NOMO-1 treated with DMSO at 0.1 percent for 48 hours (cell line): Measurements from ENCODE around the gene BTBD10.
"Not testable (repeated sequence)": the region's sequence is repeated elsewhere in the genome, so short reads cannot be mapped to it uniquely, and the experiment has no call there.

Source experiments
- DNase-seq: peaks from one replicate; lab custom pipeline; 2025; ENCODE audit not compliant: unreplicated experiment; lab: John Stamatoyannopoulos, UW

BTBD10 gene

DNA sequence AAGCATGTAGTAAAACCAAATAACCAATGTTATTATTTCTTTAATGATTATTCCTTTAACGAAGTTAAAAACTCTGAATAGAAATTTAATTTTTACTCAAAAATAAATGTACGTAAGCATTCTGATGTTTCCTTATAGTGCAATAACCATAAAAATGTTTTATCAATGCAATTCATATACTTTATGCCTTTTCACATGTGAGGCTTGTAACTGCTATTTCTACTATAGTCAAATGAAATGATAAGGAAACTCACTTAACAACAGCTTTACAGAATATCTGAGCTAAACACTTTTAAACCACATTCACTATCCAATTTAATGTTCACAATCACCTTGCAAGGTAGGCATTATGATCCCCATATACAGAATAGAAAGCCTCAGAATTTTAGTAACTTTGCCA, 17.4 kb downstream of the BTBD10 start:
- no peak for DNase-seq

DNA sequence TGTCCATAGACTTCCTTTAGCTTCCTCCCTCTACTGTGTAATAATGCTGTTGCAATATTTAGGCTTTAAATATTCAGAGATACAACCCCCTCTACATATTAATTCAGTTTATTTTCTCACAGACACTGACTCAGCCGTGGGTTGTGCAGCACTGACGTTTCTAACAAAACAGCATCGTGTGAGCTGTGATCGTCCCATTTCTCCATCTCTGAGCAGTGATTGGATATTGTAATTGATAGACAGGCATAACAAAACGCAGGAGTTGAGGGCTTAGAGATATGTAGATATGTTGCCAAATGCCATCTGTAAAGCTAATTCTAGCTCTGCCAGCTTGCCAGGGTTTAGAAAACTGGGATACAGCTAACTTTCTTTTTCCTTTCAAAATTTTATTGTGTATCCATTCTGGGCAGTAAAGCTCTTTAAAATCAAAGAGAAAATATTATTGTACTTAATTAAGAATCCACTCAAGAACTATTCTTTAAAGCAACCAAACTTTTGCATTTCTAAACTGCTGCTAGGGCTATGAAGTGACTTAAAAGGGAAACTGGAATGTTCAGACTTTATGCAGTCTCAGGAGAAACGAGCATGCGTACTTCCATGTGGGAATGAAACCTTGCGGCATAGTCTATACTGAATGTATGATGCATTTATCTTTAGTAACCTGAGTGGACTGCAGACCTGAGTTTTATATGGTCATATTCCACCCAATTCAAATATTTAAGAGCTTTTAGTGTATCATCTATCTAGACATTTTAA, 22.7 kb downstream of the BTBD10 start:
- no peak for DNase-seq

DNA sequence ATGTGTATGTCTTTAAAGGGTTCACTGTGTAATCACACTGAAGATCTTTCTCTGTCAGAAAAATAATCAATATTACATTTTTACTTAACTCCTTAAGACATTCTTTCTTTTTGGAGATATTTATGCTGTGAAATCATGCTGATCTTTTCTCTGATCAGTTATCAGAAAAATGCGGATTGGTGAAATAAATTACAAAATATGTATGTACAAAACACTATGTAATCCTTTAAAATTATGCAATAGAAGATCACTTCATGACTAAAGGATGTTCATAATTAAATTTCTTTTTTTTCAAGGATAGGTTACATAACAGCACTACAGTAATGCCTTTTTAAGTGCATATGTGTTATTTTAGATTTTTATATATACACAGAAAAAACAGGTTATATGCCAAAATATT, 24.7 kb downstream of the BTBD10 start:
- no peak for DNase-seq

DNA sequence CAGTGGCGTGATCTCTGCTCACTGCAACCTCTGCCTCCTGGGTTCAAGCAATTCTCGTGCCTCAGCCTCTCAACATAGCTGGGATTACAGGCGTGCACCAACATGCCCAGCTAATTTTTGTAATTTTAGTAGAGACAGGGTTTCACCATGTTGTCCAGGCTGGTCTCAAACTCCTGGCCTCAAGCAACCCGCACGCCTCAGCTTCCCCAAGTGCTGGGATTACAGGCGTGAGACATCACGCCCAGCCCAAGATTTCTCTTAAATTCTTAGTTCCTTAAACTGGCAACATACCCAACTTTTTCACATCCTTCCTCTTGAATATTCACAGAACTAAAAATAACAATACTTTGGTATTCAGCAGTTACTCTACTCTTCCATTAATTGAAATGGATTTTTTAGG, 26.2 kb downstream of the BTBD10 start:
- peak; percentile 11 for DNase-seq

DNA sequence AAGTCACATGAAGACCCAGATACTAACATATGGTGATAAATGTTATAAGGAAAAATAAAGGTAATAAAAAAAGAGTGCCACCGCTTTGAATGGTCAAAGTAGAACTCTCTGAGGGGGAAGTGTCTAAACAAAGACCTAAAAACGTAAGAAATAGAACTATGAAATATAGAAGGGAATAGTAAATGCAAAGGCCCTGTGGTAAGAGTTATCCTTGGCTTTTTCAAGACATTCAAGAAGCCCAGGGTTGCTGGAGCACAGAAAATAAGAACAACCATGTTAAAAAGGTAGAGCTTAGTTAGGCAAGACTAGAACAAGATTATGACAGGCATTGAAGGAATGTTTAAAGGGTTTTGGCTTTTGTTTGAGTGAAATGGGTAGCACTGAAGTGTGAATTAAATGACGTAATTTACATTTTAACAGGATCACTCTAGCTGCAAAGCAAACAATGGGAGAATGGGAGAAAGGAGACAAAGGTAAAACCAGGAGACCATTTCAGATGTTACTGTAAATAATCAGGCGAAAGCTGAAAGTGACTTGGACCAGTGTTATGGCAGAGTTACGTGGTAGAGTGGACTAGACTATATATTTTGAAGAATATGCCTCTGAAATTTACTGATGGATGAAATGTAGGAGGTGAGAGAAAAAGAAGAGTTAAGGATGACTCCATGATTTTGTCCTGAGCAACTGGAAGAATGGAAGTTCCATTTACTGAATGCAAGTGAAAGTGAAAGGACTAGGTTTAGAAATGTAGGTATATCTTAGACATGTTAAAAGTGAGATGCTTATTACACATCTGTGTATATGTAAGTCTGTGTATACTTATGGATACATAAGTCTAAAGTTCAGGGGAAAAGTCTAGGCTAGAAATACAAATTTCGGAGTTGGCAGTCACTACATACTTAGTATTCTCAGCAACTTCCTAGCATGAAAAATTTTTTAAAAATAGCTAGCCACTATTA, 28.5 kb downstream of the BTBD10 start:
- no peak for DNase-seq

DNA sequence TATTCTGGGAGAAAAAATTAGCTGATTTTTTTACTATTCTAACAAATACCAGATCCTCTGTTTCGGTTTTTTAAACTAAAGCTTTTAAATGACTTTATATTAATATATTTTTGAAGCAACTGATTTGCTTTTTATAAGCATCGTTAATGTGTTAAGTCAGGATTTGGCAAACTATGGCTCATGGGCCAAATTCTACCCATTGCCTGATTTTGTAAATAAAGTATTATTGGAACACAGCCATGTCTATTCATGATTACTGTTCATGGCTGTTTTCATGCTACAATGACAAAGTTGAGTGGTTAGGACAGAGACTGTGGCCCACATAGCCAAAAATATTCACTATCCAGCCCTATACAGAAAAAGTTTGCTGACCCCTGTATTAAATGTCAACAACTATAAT, 29.6 kb downstream of the BTBD10 start:
- no peak for DNase-seq

DNA sequence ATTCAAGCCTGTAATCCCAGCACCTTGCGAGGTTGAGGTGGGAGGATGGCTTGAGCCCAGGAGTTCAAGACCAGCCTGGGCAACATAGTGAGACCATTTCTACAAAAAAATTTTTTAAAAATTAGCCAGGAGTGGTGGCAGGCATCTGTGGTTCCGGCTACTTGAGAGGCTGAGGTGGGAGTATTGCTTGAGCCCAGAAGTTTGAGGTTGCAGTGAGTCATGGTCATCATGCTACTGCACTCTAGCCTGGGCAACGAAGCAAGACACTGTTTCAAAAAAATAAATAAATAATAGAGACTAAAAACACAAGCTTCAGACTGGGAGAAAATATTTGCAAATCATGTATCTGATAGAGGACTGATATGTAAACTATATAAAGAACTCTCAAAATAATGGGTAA, 33.2 kb downstream of the BTBD10 start:
- no peak for DNase-seq

DNA sequence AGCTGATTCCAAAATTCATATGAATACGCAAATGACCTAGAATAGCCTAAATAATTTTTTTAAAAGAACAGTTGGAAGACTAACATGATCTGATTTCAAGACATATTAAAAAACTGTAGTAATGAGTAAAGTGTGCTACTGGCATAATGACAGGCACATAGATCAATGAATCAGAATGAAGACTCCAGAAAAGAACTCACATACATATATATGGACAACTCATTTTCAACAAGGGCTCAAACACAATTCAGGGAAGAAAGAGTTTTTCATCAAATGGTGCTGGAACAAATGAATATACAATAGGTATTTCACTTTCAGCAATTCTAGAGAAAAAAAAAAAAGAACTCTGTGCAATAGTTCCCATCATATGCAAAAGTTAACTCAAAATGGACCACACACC, 33.7 kb downstream of the BTBD10 start:
- no peak for DNase-seq

DNA sequence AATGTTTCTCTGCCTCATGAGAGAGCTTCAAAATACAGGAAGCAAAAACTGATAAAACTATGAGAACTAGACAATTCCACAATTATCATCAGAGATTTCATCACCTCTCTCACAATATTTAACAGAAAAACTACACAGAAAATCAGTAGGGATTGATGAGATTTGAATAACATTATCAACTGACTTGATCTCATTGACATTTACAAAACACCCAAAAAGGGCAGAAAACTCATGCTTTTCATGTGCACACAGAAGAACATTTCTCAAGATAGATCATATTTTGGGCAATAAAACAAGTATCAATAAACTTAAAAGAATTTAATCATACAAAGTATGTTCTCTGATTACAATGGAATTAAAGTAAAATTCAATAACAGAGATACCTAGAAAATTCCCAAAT, 35.6 kb downstream of the BTBD10 start:
- no peak for DNase-seq

DNA sequence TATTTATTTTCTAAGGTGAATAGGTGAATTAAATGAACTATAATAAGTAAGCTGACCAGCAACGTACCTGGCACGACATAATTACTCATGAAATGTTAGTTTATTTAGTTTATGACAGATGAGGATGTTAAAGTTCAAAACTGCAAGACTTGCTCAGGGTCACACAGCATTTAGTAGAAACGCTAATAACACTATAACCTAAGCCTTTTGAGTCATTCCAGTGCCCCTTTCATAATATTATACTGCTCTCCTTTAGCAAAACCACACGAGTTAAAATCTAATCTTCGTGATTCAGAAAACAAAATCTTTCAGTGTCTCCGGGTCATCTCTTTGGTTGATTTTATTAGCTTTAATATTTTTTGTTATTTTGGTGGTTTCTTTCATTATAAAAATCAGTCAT, 39.6 kb downstream of the BTBD10 start:
- no peak for DNase-seq

DNA sequence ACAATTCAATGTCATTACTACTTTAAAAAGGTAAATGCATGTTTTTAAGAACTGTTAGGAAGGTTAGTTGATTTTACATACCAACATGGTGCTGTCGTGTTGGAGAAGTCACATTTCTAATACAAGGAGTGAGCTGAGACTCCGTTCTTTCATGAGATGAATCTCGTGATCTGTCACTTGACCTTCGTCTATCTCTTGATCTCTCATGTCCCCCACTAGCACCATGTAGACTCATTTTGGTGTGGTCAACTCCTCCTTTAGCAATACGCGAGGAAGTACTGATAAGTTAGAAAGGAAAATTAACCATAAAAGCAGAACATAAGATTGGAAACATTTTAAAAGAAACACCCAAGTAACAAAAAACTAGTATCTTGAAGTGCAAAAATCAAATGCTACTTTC, 41.5 kb downstream of the BTBD10 start:
- no peak for DNase-seq

DNA sequence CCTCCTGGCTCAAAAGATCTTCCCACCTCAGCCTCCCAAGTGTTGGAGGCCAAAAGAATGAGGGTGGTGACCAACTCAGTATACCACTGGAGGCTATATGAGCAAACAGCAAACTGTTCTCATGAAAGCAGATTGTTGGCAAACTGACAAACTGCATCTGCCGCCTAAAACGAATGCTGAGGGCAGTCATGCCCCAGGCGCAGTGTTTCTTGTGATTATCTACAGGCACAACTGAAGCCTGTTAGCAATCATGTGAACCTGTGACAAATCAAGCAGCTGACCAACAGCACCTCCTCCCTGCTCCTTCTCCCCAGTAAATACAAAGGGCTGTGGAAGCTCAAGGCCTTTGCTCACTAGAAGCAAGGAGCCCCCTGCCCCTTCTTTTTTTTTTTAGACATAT, 47.8 kb downstream of the BTBD10 start:
- DNase-seq, result no peak

DNA sequence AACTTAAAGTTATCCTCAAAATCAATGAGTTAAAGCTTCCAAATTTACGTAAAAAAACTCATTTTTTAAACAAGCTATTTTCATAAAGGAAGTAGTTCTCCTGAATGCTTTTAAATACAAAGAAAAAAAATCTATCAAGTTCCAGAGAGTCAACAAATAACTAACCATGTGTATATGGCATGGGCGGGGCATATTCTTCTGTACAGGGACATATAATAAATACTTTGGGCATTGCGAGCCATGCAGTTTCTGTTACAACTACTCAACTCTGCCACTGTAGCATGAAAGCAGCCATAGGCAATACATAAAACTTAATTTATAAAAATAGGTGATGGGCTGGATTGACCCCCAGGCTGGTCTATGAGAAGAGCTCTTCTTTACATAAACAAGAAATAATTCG, 57.8 kb downstream of the BTBD10 start:
- no peak for DNase-seq

DNA sequence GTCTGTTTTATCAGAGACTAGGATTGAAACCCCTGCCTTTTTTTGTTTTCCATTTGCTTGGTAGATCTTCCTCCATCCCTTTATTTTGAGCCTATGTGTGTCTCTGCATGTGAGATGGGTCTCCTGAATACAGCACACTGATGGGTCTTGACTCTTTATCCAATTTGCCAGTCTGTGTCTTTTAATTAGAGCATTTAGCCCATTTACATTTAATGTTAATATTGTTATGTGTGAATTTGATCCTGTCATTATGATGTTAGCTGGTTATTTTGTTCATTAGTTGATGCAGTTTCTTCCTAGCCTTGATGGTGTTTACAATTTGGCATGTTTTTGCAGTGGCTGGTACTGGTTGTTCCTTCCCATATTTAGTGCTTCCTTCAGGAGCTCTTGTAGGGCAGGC, 64.7 kb downstream of the BTBD10 start:
- not testable (repeated sequence) for DNase-seq

DNA sequence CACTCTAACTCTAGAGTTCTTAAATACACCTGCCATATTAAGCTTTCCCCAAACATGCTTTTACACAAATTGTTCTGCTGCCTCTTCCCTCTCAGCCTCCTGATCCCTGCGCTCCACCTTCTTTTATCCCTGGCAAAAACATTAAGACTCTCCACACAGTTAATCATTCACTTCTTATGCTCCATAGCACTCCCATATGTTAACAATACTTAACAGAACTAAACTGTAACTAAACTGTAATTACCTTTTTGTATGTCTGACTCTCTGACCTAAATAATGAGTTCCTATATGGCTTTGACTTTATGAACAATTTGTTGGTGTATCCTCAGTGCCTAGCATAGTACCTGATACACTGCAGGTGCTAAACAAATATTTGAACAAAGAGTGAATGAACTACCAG, 71.8 kb downstream of the BTBD10 start:
- no peak for DNase-seq

DNA sequence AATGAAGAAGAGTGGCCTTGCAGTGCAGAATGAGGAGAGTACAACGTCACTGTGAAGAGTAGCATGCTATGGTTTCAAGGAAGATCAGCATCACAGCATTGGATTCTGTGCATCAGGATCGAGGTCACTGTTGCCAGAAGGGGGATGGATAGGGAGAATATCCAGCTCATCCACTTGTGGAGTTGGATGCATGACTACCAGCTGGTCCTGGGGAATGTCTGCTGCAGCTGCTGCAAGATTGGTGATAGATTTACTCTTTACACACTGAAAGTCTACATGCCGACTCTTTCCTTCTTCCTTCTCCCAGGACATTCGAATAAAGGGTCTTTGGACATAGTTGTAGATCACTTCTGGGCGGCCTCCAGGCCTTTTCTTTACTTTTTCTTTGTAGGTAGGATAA, 74.3 kb downstream of the BTBD10 start:
- DNase-seq, result no peak

DNA sequence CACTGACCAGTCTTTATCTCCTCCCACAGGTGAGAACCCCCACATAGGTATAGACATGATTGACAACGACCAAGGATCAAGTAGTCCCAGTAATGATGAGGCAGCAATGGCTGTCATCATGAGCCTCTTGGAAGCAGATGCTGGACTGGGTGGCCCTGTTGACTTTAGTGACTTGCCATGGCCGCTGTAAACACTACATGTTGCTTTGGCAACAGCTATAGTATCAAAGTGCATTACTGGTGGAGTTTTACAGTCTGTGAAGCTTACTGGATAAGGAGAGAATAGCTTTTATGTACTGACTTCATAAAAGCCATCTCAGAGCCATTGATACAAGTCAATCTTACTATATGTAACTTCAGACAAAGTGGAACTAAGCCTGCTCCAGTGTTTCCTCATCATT, 76.5 kb downstream of the BTBD10 start:
- no peak for DNase-seq

DNA sequence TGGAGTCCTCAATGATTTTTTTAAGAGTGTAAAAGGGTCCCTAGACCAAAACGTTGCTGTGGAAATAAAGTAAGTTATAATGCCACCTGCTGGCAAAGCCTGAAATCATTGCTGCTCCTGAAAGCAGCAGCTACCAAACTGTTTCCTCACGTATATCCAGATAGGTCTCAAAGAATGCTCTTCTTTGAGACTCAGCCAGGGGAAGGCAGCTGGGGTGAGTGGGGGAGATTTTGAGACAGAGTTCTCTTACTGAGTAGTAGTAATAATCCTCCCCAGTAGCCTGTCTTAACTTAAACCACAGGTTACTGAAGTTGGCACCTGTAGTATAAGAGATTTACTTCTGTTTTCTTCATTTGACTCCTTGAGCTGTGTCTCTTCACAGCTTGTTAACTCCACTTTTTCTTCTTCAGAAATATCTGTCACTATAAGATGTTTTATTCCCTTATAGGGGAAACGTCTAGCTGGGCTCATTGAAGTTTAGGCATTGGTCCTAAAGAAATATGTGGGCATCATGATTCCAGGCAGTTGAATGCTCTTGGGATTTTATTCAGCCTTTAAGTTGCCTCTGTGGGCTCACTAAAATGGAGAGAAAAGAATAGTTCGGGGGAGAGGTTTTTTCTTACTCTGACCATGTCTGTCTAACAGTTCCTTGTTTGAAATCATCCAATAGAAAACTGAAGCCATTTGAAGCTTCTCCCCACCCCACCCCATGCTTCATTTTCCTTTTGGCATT, 77.9 kb downstream of the BTBD10 start:
- DNase-seq, result no peak

DNA sequence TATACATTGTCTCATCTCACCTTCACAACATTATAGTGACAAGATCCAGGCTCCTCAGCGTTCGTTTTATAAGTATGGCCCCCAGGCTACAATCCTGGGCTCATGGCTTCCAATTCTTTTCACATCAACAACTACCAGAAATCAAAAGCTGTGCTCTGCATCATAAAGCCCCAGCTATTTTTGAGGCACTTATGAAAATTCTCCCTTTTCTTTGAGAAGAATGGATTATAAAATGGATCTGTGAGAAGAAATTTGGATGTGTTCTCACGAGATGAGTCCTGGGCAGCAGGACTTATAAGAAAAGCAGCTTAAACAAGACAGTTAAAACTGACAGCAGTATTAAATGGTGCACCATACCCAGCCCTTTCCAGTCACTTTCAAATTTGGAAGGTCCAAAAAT, 80.3 kb downstream of the BTBD10 start:
- DNase-seq, result no peak

DNA sequence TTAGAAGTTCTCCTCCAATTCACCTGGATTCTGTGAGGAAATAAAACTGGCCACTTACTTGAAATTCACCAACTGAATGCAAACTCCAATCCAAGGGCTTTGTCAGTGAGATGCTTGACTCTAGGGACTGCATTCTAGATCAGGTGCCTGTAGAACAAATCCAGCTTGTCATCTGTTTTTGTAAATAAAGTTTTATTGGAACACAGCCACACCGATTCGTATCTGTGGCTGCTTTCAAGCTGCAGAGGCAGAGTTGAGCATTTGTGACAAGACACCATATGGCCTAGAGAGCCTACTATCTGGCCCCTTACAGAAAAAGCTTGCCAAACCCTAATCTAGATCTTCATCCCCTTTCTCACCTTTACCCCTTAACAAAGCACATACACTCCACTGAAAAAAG, 82.3 kb downstream of the BTBD10 start:
- no peak for DNase-seq

DNA sequence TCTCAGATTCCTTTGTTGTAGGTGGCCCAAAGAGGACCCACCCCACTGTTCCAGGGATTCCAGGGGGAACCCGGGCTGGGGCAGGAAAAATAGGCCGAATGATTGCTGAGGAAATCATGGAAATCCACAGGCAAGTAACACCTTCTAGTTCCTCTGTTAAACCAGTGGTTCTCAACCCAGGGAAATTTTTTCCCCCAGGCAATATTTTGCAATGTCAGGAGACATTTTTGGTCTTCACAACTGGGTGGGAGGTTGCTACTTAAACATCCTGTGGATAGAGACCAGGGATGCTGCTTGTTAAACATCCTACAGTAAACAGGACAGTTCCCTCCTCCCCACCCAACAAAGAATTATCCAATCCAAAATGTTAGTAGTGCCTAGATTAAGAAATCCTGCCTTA, 84.7 kb downstream of the BTBD10 start:
- DNase-seq, result no peak

DNA sequence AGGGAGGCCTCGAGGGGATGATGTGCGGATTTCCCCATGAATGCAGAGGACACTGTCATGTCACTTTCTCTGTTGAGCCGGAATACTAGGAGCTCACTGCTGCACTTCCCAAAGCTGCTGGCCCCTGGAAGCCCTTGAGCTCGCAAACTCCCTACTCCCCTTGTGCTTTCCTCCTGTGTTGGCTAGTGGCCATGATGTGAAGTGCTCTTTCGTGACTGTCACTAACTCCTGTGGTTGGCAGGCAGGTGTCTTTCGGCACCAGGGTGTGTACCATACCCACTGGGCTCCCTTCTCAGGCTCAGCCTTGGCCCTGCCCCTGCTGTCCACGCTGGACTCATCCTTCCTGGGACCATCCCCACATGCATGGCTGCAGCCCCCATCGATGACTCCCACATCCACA, 86.2 kb downstream of the BTBD10 start:
- no peak for DNase-seq
